GM18505 (cell line): ENCODE measurements around the gene MACROH2A1.

ENCODE experiments used
- ATAC-seq: cut with Tn5 transposase; IDR thresholded peaks from one replicate; pipeline ENCODE4 v1.9.1; 2021; ENCODE audit not compliant: unreplicated experiment
- POLR2A ChIP-seq: IDR thresholded peaks from 4 replicates; pipeline ENCODE4 v1.6.1; 2011; ENCODE audit warnings: borderline replicate concordance; ENCODE audit not compliant: insufficient read depth, insufficient read length; ENCODE audit errors: extremely low read depth

The MACROH2A1 gene

GRCh38 chr5:135399794-135400542 is 937 bp upstream of the MACROH2A1 start:
- ATAC-seq: no peak

DNA sequence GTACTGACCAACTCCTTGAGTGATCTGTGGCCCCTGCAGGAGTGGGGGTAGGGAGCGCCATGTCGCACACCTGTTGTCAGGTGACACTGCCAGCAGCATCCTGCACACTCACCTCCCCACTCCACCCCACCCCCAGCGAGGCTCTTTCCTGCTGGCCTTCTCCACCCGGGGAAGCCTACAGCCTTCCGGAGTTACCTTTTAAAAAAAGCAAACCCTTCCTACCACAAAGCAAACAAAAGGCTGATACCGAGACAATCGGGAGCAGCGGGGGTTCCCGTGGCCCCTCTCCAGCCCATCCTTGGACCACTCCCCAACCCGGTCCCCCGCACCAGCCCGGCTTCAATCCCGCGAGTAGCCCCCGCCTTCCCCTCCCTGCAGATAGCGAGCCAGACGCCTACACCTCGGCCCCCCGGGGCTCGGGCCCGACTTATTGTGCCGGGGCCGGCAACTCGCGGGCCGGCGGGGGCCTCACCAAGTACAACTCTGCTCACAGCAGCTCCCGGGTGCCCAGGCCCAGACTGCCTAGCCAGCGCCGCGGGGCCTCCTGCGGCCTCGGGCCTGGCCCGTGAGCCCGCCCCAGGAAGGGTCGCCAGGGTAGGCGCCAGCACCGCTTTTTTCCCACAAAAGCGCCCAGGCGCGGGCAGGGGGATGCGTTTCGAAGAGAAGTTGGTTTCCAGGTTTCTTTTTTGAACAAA is 724 bp downstream of the MACROH2A1 start:
- peak; percentile 36 for ATAC-seq
- TF ChIP-seq POLR2A: peak; percentile 13

More at GRCh38 chr5:135399794-135400542, 937 bp upstream of the MACROH2A1 start:
- TF ChIP-seq POLR2A: no peak

DNA sequence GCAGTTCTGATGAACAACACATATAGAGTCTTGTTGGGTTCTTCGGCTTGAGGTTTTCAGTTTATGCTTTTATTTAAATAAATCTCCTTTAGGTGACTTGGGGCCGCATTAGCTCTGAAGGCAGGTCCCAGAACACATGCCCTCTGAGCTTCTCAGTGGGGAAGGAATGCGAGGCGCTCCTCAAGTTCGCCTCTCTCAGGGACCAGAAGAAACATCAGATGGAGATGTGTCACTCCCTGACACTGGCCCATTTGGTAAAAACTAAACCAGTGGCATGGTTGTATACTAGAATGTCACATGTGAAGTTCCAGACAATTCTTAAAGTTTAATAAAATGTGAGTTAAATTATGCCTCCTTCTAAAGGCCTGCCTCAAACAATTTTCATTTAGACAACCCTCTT is 1.9 kb downstream of the MACROH2A1 start:
- no peak for ATAC-seq
- no peak for TF ChIP-seq POLR2A

DNA sequence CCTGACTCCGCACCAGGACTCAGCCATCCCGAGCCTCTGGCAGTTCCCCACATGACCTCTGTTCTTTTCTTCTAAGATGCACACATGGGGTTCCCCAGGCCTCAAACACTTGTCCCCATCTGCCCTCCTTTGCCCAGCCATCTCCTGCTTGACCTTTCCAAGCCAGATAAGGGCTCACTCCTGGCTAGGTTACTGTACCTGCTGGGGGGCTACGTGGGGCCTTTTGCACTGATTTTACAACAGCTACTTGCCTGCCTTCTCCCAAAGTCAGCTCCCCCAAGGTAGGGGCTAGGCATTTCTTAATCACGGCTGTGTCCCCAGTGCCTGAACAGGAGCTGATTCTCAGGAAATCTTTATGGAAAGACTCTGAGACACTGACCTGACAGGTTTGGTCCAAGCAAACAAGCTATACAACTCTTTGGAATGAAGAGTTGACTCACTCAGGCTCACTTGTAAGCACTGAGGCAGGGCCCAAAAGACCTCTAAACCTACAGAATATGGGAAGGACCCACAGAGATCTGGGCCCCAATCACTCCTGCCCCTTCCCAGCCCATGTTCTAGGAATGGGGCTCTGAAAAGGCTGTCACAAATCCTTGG is 2.5 kb downstream of the MACROH2A1 start:
- no peak for TF ChIP-seq POLR2A
- ATAC-seq: no peak

- TF ChIP-seq POLR2A: no peak
- ATAC-seq: no peak
Measured at GRCh38 chr5:135395866-135396265, 3.2 kb downstream of the MACROH2A1 start.

DNA sequence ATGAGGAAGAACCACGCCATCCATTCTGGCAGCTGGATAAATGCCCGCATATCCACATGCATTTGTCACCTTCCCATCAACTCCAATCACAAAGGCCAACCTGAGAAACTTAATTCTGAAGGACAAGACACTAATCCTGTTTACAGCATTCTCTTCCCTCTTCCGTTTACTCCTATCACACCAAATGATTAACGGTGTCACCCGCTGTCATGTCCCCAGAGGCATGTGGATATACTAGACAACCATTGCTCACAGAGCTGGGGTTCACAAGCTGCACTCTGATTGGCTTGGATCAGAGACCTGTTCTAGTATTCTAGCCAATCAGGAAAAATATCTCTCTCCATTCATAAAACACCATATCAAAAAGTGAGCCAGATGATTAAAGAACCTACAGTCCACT is 3.6 kb downstream of the MACROH2A1 start:
- no peak for ATAC-seq
- no peak for TF ChIP-seq POLR2A

- no peak for TF ChIP-seq POLR2A
Measured at GRCh38 chr5:135394095-135394494, 4.9 kb downstream of the MACROH2A1 start.

GRCh38 chr5:135393691-135394090 is 5.3 kb downstream of the MACROH2A1 start:
- no peak for ATAC-seq
- TF ChIP-seq POLR2A: no peak

More at GRCh38 chr5:135394095-135394494, 4.9 kb downstream of the MACROH2A1 start:
- ATAC-seq: no peak

DNA sequence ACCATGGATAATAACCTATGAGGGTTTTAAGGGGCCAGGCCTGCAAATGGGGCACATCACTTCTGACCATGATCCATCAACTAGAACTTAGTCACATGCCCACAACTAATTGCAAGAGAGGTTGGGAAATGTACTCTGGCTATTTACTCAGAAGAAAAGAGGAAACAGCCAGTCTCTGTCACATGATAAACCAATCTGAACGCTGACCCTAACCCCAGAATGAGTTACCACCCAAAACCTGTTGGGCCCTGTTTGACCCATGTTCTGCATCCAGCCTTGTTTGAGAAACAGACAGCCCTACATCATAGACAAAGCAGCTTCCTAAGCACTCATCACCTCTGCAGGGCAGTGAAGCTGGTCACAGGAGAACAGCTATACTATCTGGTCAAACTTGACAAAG is 5.8 kb downstream of the MACROH2A1 start:
- ATAC-seq: no peak

GRCh38 chr5:135392256-135392655 is 6.8 kb downstream of the MACROH2A1 start:
- no peak for ATAC-seq

More for the DNA sequence above, 5.8 kb downstream of the MACROH2A1 start:
- TF ChIP-seq POLR2A: no peak

GRCh38 chr5:135391869-135392255 is 7.2 kb downstream of the MACROH2A1 start:
- ATAC-seq: no peak
- no peak for TF ChIP-seq POLR2A

More at GRCh38 chr5:135392256-135392655, 6.8 kb downstream of the MACROH2A1 start:
- no peak for TF ChIP-seq POLR2A

DNA sequence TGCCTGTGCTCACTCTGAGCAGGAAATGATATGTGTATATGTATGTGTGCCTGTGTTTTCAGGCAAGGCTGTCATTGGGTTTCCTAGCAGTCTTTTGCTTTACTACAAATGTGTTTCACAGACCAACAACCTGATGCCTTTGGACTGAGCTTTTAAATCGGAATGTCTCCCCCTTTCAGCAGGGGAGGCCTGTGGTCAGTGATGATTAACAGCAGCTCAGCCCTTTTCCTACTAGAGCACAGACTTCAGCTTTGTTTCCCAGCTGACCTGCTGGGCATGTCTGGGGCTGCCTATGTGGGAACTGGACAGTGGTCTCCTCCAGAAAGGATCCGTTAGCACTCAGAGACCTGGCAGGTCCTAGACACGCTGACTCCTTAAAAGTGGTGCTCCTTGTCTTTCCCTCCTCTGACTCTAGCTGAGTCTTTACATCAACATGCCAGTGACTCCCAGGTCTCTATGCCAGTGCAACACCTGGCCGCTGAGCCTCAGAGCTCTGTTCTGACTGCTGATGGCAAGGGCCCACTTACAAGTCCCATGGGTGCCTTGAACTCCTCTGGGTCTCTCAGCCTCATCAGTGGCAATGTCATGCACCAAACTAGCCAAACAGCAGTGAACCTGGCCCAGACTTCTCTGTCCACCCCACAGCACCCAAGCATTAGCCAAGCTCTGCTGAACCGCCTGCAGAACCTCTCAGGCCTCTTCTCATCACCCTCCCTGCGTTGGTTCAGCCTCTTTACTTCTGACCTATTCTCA is 7.7 kb downstream of the MACROH2A1 start:
- ATAC-seq: no peak
- TF ChIP-seq POLR2A: no peak

GRCh38 chr5:135388860-135389435 is 10.1 kb downstream of the MACROH2A1 start:
- no peak for TF ChIP-seq POLR2A
- no peak for ATAC-seq
